Skin of body (tissue), 2 donors: Measurements from ENCODE around the gene YPEL1. TPM values are rescaled to one million over a fixed set of nuclear protein-coding genes. Genes with fewer than 3 reads are reported as not detected.
"Not testable (repeated sequence)": the region's sequence is repeated elsewhere in the genome, so short reads cannot be mapped to it uniquely, and the experiment has no call there.

Experiments
- DNase-seq: peaks from one replicate; lab custom pipeline; 2025; lab: John Stamatoyannopoulos, UW
- total RNA-seq: library from RNA; depleted of rRNA; stranded (reverse); fragments of >200 nt; gene quantifications from one replicate; pipeline ENCODE4 v1.2.3, GENCODE V29; 2014

Gene YPEL1
- total RNA-seq, 1 donor from 2014 or later = 5.8 TPM

DNA sequence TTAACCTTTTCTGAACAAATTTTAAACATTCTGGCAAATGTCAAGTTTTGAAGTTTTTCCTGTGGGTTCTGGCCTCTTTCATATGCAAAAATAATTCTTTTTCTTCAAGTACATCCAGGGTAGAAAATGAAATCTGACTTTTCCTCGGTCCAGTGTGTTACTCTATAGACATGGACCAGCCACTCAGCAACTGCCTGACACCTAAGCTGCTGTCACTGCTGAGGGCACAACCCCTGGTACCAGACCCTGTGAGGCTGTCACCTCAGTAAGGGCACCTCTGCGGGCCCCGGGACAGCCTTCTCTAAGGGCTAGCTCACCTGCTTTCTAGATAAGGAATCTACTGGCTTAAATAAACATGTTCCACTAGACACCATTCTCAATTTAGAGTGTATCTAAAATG lies 36.0 kb downstream of the YPEL1 start:
- DNase-seq = no peak

DNA sequence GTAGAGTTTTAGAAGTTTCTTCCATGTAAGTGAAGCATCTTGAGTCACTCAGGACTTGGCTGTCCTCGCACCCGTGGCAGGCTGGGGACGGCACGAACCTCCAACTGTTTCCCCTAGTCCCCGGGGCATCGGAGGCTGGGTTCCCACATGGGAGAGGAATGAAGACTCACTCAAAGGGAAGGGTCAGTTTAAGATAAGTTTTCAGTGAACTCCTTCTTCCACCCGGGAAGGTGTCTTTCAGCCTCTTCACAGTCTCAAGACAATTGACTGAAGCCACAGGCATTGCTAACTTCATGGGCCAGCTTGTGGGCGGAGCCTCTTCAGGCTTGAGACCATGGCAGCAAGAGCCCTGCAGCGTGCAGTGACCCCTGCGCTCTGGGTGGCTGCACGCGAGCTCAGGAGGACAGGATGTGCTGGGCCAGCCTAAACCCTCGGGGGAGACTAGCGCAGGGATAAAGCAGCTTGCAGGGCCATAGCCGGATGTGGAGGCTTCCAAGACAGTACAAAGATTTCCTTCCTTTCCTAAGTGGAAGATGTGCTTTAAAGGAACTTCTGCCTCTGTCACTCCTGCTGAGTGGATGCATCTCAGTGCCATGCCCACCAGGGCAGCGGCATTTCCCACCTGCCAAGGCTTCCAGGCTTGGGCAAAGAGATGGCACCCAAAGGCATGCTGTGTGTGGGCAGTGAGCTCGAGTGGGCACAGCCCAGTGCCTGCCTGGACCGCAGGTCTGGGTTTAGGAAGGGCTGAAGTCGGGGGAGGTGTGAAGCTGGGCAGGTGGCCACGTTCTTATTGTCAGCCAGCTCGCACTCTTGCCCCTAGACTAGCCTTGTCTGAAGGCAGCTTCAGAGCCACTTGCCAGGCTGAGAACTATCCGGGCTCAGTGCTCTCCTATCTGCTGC lies 36.9 kb downstream of the YPEL1 start:
- DNase-seq = peak; percentile 27

DNA sequence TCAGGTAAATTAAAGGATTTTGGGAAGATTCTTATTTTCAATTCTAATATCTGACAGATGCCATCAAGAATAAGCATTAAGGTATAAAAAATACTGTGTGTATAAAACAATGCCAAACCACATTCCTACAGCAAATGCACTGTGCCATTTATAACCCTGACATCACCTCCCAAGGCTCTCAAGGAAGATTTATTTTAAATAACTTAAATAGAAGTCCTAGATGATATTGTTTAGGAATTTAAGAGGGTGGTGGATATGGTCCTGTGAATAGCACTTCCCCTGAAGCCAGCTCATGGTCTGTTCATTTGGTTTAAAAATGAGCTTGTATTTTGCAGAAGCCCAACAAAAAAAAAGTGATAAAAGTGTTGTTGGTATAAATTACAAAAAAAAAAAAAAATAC lies 37.7 kb downstream of the YPEL1 start:
- no peak for DNase-seq

DNA sequence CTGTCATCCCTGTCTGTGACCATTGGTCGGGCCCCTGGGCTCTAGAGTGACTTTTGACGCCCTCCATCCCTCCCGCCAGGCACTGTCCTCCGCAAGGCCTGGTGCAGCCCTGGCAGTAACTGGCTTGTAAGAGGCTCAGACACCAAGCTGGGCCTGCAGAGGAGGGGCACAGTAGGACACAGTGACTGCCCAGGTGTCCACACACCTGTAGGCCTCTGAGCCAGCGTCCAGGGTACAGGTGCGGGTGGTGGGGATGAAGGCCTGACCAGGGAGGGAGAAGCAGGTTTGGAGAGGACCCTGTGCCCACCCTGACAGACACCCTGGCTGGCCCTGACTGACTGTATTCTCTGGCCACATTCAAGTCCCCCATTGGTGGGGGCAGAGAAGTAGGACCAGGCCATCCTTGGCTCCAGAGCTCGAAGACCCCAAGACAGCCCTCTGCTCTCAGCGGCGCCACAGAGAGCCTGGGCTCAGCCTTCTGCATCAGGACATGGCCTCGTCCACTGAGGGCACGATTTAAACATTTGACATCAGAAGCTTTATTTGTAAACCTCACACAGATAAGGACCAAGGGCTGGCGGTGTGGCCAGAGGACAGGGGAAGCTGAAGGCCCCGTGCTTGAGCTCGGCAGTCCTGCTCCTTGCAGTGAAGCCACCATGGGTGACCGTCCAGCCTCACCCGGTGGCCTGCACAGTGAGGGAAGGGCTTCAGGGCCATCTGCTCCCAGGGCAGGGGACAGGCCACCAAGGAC lies 38.4 kb downstream of the YPEL1 start:
- no peak for DNase-seq

DNA sequence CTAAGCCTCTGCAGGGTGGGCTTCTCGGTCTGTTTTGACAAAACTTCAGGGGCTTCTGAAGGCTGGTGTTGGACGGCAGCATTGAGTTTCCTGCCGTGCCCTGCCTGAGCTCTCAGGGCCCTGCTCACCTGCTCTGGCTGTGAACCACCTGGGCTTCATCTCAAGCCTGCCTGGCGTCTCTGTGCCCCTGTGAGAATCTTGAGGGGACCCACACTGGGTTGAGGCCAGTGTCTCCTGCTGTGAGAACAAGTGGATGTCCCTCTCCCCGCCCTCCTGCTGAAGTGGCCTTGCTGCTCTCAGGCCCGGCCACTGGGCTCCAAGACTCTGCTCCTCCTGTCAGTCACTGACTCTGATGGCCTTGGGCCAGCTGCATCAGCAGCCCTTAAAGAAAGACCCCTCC lies 39.5 kb downstream of the YPEL1 start:
- DNase-seq = no peak

GRCh38 chr22:21695430-21696085 lies 40.0 kb downstream of the YPEL1 start:
- DNase-seq = no peak

DNA sequence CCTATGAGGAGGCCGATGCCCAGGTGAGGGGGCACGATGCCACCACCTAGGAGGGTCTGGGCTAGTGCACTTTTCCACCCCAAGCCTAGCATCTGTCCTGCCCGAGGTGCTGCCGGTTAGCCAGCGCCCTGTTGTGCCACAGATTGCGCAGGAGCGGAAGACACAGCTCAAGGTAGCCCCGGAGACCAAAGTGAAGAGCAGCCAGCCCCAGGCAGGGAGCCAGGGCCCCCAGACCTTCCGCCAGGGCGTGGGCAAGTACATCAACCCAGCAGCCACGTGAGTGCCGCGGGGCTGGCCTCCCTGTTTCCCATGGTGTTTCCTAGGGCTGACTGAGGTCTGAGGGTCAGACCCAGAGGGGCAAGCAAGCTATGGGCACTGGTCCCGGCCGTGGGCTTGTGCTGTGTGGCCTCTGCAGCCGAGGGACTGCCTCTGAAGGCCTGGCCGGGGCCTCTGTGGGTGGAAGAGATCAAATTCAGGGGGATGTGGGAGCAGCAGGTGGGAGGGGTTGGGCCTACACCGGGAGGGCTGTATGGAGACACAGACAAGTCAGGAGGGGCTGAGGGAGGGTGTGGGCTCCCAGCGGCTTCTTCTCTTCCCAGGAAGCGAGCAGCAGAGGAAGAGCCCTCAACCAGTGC lies 40.7 kb downstream of the YPEL1 start:
- no peak for DNase-seq

- DNase-seq = no peak
Observed at GRCh38 chr22:21694394-21694793, 41.2 kb downstream of the YPEL1 start.

DNA sequence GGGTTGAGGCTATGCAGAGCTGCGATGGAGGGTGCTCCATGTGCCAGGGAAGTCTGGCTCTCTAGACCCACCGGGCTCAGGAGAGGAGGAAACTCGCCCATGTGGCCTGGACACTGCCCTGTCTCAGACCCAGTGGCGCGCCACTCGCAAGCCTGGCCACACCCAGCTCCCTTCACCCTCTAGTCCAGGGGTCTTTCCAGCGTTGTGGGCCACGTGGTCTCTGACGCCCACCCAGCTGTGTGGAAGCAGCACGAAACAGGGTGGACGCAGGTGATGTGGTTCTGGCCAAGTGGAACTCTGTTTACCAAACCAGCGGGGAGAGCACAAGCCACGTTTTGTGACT lies 41.6 kb downstream of the YPEL1 start:
- DNase-seq = no peak

DNA sequence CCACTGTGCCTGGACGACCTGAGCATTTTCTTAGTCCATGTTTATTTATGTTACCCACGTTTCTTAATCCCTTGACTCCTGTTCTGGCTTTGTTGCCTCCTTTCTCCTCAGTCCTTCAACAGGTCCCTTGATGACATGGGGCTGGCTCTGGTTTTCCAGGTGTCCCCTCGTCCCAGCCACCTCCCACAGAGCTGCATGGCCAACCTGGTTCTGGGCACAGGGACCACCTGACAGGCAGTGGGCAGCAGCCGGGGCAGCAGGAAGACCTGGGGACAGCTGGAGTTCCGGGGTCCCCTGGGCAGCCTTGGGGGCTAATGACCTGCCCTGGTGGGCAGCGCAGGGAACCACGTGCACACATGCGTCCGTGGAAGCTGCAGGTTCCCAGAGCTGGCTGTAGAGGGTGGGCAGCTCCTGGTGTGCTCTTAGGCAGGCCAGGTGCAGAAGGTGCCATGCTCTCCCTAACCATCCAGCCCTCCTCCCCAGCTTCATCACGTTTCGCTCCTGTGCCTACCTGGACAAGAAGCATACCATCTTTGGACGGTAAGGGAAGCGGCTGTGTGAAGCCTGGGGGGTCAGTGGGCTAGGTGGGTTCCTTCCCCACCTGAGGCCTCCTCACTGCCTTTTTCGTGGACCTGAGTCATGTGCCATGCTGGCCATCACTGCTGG lies 42.1 kb downstream of the YPEL1 start:
- DNase-seq = no peak

- DNase-seq = not testable (repeated sequence)
Observed at GRCh38 chr22:21692856-21693255, 42.7 kb downstream of the YPEL1 start.

GRCh38 chr22:21691816-21692215 lies 43.8 kb downstream of the YPEL1 start:
- no peak for DNase-seq

DNA sequence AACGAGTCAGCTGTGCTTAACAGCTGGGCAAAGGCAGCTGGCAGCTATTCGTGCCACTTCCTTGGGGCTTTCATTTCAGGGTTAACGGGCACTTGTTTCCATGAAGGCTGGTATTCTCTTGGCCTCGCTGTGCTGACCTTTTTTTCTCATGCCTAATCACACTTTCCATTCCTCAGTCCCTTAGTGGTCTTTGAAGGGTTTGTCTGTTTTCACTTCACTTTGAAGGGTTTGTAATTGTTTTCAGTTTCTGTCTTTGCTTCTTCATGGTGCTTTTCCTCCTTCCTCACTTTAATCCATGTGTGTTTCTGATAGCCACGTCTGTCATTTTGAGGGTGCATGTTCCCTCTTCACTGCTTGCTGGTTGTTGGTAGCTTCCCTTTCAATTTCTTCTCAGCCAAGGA lies 45.2 kb downstream of the YPEL1 start:
- peak; percentile 12 for DNase-seq

DNA sequence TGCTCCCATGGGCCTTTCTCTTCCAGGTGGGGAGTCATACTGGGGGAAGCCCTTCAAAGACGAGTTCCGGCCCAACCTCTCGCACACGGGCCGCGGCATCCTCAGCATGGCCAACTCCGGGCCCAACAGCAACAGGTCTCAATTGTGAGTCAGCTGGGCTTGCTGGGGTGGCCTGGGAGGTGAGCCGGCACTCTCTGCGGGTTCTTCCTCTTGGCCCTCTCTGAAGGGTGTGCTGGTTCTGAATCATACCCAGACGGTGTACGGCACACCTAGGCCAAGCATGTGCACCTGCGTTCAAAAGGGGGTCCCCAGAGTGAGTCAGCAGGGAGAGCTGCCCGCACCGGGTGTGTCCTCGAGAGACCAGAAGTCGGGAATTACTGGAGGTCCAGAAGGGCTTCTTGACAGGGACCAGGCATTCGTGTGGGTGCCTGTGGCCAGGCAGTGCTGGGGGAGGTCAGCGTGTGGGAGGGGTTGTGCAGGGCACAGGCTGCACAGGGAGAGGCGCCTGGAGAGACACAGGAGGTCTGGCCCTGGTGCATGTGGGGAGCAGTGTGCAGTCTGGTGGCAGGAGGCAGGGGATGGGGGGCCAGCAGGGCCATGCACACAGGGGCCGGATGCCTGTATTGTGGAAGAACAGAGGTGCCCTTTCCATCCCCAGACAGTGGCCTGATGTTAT lies 46.8 kb downstream of the YPEL1 start:
- no peak for DNase-seq

DNA sequence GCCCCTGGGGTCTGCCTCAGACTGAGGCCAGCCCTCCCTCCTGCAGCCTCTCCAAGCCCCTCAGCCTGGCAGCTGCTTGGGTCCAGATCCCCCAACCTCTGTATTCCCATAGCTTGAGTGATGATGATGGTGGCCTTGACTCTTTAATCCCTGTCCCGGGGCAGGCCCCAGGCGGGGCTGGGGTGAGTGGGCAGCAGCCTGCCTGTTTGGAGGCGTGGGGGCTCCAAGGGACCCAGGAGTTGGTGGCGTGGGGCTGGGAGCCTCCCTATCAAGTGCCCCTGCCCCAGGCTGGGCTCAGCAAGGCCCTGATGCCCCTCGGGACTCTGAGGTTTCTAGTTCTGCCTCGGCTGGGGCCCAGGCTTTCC lies 47.3 kb downstream of the YPEL1 start:
- no peak for DNase-seq

DNA sequence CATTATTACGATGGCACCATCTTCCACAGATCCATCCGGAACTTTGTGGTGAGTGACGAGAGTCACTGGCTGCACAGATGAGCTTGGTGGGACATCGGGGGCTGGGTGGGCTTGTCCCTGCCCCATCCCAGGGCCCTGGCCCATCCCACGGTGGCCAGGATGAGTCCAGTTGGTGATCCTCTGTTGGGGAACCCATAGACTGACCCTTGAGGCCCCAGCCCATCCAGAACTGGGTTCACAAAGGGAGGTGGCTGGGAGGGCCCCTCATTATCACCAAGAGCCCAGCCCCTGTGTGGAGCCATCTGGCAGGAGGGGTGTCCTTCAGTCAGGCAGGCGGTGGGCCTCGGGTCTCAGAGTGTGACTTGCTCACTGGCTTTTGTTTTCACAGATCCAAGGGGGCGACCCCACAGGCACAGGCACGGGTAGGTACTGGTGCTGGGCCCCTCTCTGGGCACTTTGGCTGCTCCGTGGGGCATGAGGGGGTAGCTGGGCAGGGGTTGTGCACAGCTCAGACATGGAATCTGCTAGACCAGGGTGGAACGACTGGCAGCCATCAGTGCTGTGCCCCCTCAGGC lies 47.8 kb downstream of the YPEL1 start:
- no peak for DNase-seq

DNA sequence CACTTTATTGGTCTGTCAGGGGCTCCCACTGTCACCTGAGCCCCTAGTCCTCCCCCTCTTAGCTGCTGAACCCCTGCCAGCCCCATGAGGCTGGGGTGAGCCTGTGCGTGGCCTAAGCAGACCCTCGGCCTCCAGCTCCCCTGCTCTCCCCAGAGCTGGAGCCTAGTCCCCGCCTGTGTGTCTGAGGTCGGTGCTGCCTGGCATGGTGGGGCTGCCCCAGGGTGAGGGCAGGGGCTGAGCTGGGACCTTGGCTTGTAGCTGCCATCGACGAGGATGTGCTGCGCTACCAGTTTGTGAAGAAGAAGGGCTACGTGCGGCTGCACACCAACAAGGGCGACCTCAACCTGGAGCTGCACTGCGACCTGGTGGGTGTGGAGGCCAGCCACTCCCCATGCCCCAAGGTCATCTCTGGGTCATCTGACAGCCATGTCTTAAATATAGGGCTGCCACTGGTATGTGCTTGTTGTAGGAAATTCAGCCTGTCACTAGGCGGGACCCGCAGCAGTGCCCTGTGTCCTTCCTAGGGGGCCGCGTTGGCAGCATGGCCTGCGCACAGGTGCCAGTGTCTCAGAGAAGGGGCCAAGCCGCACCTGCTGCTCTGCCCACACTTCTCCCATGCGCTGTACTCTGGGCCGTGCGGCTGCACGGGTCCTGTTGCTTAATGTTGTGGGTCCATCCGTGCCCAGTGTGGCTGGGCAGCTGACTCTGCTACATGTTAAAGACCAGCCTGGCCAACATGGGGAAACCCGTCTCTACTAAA lies 48.8 kb downstream of the YPEL1 start:
- no peak for DNase-seq

DNA sequence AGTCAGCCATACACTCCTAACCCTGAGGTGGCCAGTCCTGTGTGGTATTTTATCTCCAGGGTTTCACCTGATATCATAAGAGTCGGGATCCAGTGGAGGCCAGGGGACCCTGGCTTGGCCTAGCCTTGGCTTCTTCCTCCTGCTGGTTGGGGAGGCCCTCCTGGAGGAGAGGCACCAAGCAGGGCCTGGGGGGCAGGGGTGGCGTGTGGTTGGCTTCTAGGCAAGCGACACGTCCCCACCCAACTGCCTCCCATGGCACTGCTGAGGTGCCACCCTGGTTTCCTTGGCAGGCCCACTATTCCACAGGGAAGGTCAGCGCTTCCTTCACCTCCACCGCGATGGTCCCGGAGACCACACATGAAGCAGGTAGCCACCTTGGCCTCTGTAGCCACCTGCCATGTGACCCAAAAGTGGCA lies 49.4 kb downstream of the YPEL1 start:
- DNase-seq = no peak

- no peak for DNase-seq
Observed at GRCh38 chr22:21685164-21685513, 50.5 kb downstream of the YPEL1 start.
